Osteocyte (in vitro differentiated cells): ENCODE results near the gene DOLPP1. TPM values are rescaled to one million over a fixed set of nuclear protein-coding genes. Genes with fewer than 3 reads are reported as not detected.

Experiments used
- DNase-seq: peaks from one replicate; pipeline ENCODE4 v3.0.0; 2021; ENCODE audit warnings: mixed read lengths; ENCODE audit not compliant: unreplicated experiment; ENCODE audit errors: extremely low spot score
- H3K27ac Mint-ChIP-seq: one replicate; pipeline ENCODE4 v1.8.0; 2021; ENCODE audit warnings: mild to moderate bottlenecking, mixed read lengths; ENCODE audit not compliant: unreplicated experiment
- H3K27me3 Mint-ChIP-seq: one replicate; pipeline ENCODE4 v1.8.0; 2021; ENCODE audit warnings: mixed read lengths; ENCODE audit not compliant: unreplicated experiment
- H3K36me3 Mint-ChIP-seq: one replicate; pipeline ENCODE4 v1.8.0; 2021; ENCODE audit warnings: mixed read lengths; ENCODE audit not compliant: unreplicated experiment
- H3K4me1 Mint-ChIP-seq: one replicate; pipeline ENCODE4 v1.8.0; 2021; ENCODE audit warnings: mixed read lengths; ENCODE audit not compliant: unreplicated experiment
- H3K4me3 Mint-ChIP-seq: one replicate; pipeline ENCODE4 v1.8.0; 2021; ENCODE audit warnings: mild to moderate bottlenecking, moderate library complexity, mixed read lengths; ENCODE audit not compliant: unreplicated experiment
- H3K9me3 Mint-ChIP-seq: one replicate; pipeline ENCODE4 v1.8.0; 2021; ENCODE audit warnings: mixed read lengths; ENCODE audit not compliant: unreplicated experiment
- total RNA-seq: library from RNA; stranded (reverse); gene quantifications from 2 replicates; pipeline ENCODE4 v1.2.1, GENCODE V29; 2021
- TF ChIP-seq, protein P1 (sequence below): fragments of 200-600 bp; sonication (generic); IDR thresholded peaks from 2 replicates; pipeline ENCODE4 v1.5.0; 2021; ENCODE audit warnings: antibody characterized with exemption, mild to moderate bottlenecking, moderate library complexity

Gene DOLPP1
- total RNA-seq, 1 donor from 2014 or later: 13.3 TPM

DNA sequence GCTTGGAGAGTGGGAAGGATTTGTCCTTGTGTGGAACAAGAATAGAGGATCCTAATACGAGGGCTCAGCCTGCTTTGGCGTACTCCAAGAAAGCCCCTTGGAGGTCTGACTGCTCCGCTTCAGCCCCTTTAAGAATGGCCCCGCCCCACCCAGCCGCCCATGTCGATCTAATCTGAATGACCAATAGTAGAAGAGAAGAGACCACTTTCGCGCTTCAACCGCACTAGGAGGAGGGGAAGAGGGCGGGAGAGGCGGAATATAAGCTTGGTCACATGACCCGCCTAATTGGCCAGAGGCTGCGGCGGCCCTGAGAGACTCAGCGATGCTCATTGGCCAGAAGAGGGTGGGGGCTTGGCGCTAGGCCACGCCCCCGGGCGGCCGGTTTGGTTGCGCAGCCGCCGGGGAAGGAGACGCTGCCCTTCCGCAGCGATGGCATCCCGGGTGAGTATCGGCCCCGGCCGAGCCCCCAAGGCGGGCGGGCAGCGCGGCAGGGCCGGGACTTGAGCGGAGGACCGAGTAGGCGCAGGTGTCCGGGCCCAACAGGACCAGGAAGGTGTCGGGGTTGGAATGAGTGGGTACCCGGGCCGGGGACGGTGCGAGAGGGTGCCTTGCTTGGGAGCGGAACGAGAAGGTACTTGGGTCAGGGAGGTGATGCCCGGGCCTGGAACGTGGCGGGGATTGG is 44.5 kb upstream of the DOLPP1 start, which contains the start of gene MIGA2:
Gene MIGA2 (plus strand): TSS at position 386 of the 682 bp plus-strand sequence. CDS start 3,969 bp downstream, outside the sequence.
- Mint-ChIP-seq H3K27me3 (no peaks in the 10 kb centered on the region), H3K4me3 (peak within 1 kb of the TSS; percentile 97), H3K9me3 (no peaks in the 10 kb centered on the region), H3K36me3 (no peaks in the 10 kb centered on the region), H3K27ac (peak within 1 kb of the TSS; percentile 79), H3K4me1 (peaks cover 25% of the 10 kb centered on the region)
- peak; percentile 98 for DNase-seq
- TF ChIP-seq, protein P1, sequence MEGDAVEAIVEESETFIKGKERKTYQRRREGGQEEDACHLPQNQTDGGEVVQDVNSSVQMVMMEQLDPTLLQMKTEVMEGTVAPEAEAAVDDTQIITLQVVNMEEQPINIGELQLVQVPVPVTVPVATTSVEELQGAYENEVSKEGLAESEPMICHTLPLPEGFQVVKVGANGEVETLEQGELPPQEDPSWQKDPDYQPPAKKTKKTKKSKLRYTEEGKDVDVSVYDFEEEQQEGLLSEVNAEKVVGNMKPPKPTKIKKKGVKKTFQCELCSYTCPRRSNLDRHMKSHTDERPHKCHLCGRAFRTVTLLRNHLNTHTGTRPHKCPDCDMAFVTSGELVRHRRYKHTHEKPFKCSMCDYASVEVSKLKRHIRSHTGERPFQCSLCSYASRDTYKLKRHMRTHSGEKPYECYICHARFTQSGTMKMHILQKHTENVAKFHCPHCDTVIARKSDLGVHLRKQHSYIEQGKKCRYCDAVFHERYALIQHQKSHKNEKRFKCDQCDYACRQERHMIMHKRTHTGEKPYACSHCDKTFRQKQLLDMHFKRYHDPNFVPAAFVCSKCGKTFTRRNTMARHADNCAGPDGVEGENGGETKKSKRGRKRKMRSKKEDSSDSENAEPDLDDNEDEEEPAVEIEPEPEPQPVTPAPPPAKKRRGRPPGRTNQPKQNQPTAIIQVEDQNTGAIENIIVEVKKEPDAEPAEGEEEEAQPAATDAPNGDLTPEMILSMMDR: no peak

DNA sequence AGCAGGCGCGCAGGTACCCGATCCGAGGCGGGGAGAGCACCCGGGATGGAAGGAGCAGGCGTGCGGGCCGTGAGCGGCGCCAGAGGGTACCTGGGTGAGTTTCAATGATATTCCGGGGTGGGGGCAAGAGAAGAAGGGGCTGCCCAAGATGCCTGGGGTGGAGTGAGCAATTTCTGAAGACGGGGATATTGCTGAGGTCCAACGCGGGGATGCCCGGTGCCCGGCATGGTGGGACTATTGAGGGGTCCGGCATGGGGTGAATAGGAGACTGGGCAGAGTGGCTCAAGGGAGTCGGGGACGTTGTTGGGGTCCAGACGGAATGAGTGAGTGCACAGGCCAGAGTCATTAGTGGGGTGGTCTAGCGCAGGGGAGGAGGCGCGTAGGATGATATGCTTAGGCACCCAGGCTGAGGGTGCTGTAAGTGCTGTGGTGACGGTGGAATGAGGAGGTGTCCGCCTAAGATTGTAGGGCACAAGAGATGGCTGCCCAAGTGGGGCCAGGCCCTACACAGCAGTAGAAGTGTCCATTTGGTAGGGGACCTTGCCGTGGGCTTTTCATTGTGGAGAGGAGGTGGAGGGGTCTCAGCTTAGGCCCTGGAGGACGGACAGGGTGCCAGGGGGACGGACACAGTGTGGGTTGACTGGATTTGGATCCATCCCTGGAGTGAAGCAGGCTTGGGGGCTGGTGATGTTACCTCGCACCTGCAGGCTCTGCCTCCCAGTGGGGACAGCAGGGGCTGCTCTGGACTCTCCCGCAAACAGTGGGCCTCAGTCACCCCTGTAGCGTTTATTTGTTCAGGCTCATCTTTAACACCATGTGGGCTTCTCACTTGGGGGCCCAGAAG is 43.8 kb upstream of the DOLPP1 start:
- H3K36me3 Mint-ChIP-seq: peaks cover 6% of the 10 kb centered on the region
- DNase-seq: no peak
- TF ChIP-seq, protein P1: no peak
- H3K27me3 Mint-ChIP-seq: no peaks in the 10 kb centered on the region
- peak overlapping the region; percentile 79 for H3K27ac Mint-ChIP-seq
- no peaks in the 10 kb centered on the region for H3K9me3 Mint-ChIP-seq
- H3K4me1 Mint-ChIP-seq: peaks cover 25% of the 10 kb centered on the region
- peak overlapping the region; percentile 97 for H3K4me3 Mint-ChIP-seq

DNA sequence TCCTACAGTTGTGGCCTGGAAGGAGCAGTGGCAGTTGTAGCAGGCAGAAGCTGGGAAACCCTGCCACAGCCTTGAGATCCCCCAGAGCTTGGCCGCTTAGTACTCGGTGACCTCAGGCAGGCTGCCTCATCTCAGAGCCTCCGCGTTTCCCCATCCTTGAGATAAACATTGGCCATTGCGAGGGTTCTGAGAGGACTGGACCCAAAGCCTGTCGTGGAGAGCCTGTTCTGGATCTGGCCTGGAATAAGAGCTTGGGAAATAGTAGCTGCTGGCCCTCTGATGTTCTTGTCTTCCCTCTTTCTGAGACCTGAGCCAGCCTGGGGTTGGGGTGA is 43.2 kb upstream of the DOLPP1 start:
- Mint-ChIP-seq H3K9me3 (no peaks in the 10 kb centered on the region), H3K4me3 (peak overlapping the region; percentile 97), H3K27ac (peak overlapping the region; percentile 41), H3K4me1 (peaks cover 25% of the 10 kb centered on the region), H3K36me3 (peaks cover 12% of the 10 kb centered on the region), H3K27me3 (no peaks in the 10 kb centered on the region)
- TF ChIP-seq, protein P1: no peak
- no peak for DNase-seq

DNA sequence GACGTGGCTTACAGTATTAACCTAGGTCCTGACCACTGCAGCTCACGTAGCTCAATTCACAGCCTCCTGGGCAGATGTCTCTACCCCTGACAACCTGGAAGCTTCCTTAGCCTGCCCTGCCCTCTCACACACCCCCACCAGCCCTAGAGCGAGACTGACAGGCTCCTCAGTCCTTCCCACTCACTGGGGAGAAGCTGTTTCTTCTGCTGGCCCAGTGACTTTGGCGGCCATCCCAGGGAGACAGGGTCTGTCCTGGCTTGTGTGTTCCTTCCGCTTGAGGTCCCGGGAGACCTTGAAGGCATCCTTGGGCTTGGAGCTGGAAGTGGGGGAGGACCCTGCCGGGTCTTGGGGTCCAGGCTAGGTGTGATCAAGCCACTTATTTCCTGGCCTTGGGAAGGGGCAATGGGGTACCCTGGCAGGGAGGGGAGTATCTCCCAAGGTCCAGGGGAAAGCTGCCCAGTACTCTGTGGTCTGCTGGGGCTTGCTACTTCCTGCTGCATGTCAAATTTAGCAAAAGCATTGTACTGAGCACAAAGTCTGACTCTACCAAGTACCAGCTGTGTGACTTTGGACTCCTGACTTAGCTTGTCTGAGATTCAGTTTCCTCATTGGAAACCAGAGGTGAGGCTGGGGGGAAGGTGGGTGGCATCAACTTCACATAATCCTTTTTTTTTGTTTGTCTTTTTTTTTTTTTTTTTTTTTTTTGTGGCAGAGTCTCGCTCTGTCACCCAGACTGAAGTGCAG is 42.6 kb upstream of the DOLPP1 start:
- Mint-ChIP-seq H3K36me3 (peaks cover 15% of the 10 kb centered on the region), H3K4me3 (peak overlapping the region; percentile 97), H3K9me3 (no peaks in the 10 kb centered on the region), H3K27me3 (no peaks in the 10 kb centered on the region), H3K4me1 (peaks cover 25% of the 10 kb centered on the region), H3K27ac (peak overlapping the region; percentile 41)
- TF ChIP-seq, protein P1: no peak
- no peak for DNase-seq
